Measurements from ENCODE around the gene ITPR1. TPM values are rescaled to one million over a fixed set of nuclear protein-coding genes. Genes with fewer than 3 reads are reported as not detected.

The ITPR1 gene
- total and polyA plus RNA-seq, 12 donors, result 9.7 to 40.3 (median 18.8) TPM

- no peak overlapping the region for H3K4me3 ChIP-seq
- ATAC-seq (no peak), DNase-seq (no peak)
- WGBS, 2 donors, result 97 to 98% methylated on average over 1 of the region's 1 CpG
- H3K36me3 ChIP-seq, result peaks cover 0 to 98% (median 30%) of the 10 kb centered on the region in 9 donors
- H3K9me3 ChIP-seq, result peaks cover 0 to under 1% (median 0%) of the 10 kb centered on the region in 11 donors
- H3K27ac ChIP-seq, result no peak overlapping the region
- TF ChIP-seq CTCF (IDR thresholded peaks at IDR 0.05), result no peak
- intact Hi-C loops (cut with DNase I), result no loop called here
- H3K4me1 ChIP-seq, result no peaks in the 10 kb centered on the region
- H3K27me3 ChIP-seq, result no peaks in the 10 kb centered on the region
Observed at GRCh38 chr3:4684117-4684516, 191.0 kb downstream of the ITPR1 start.

DNA sequence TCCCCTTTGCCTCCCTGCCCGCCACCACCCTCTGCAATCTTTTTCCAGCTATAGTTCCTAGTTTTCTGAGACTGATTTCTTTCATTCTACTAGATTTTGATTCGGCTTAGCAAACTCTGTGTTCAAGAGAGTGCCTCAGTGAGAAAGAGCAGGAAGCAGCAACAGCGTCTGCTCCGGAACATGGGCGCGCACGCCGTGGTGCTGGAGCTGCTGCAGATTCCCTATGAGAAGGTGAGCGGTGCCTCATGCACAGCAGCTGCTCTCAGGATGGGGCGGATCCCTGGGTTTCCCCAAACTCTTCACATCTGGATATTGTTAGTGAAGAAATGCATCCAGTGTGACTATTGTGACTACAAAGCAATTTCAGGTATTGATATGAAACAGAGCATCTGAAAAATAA is 191.8 kb downstream of the ITPR1 start:
- 97% methylated on average over 10 of the region's 10 CpGs for WGBS, 2 donors
- Histone ChIP-seq H3K4me1 (no peaks in the 10 kb centered on the region), H3K4me3 (no peak overlapping the region), H3K27me3 (no peaks in the 10 kb centered on the region), H3K27ac (no peak overlapping the region), H3K36me3 (peaks cover 0 to 98% (median 38%) of the 10 kb centered on the region in 9 donors), H3K9me3 (peaks cover 0 to 9% (median 0%) of the 10 kb centered on the region in 11 donors)
- ATAC-seq (no peak), DNase-seq (no peak)
- TF ChIP-seq CTCF (IDR thresholded peaks at IDR 0.05), result no peak
- intact Hi-C loops (cut with DNase I), result no loop called here

DNA sequence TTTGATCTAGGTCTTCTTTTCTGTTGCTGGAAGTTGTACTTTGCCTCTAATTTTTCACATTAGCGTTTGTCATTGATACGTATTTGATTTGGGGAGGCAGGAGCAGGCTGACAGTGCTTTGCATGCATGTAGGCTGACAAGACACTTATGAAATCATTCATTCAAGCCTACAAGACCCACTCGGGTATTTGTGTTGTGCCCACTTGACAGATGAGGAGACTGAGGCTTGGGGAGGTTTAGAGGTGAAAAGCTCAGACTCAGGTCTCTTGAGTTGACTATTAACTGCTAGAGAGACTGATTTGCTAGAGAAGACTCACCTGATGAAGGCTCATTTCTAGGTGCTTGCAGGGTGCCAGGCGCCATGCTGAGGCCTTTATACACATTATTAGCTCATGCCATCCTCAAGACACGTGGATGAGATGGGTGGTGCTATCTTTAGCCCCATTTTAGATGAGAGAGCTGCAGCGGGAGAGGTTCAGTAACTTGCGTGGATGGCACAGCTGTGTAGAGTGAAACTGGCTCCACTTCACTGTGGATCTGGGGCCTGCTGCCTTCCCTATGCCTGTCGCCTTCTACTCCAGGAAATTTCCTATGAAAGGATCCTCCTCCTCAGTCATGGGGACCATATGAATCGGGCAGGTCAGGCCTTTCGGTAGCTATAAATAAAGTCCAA is 192.7 kb downstream of the ITPR1 start:
- DNase-seq (no peak), ATAC-seq (no peak)
- Histone ChIP-seq H3K36me3 (peaks cover 0 to 98% (median 43%) of the 10 kb centered on the region in 9 donors), H3K27ac (no peak overlapping the region), H3K4me1 (no peaks in the 10 kb centered on the region), H3K9me3 (peaks cover 0 to 15% (median 0%) of the 10 kb centered on the region in 11 donors), H3K27me3 (no peaks in the 10 kb centered on the region), H3K4me3 (no peak overlapping the region)
- 93 to 96% methylated on average over 10 of the region's 10 CpGs for WGBS, 2 donors
- TF ChIP-seq CTCF (IDR thresholded peaks at IDR 0.05), result no peak
- intact Hi-C loops (cut with DNase I), result no loop called here

- no peak for ATAC-seq
- DNase-seq, result no peak
- Histone ChIP-seq H3K27me3 (no peaks in the 10 kb centered on the region), H3K36me3 (peaks cover 0 to 100% (median 43%) of the 10 kb centered on the region in 9 donors), H3K4me3 (no peak overlapping the region), H3K4me1 (no peaks in the 10 kb centered on the region), H3K9me3 (peaks cover 0 to 15% (median 0%) of the 10 kb centered on the region in 11 donors), H3K27ac (no peak overlapping the region)
- 86% methylated on average over 4 of the region's 4 CpGs for WGBS, 2 donors
- intact Hi-C loops (cut with DNase I), result no loop called here
- no peak for TF ChIP-seq CTCF (IDR thresholded peaks at IDR 0.05)
Observed at GRCh38 chr3:4686619-4687018, 193.5 kb downstream of the ITPR1 start.

Measured in heart right ventricle (tissue), 16 donors.